Measurements from ENCODE around the gene AICDA.
"Not testable (repeated sequence)": the region's sequence is repeated elsewhere in the genome, so short reads cannot be mapped to it uniquely, and the experiment has no call there.

GRCh38 chr12:8566052-8566451 lies 46.6 kb downstream of the AICDA start:
- TF ChIP-seq, protein P1, sequence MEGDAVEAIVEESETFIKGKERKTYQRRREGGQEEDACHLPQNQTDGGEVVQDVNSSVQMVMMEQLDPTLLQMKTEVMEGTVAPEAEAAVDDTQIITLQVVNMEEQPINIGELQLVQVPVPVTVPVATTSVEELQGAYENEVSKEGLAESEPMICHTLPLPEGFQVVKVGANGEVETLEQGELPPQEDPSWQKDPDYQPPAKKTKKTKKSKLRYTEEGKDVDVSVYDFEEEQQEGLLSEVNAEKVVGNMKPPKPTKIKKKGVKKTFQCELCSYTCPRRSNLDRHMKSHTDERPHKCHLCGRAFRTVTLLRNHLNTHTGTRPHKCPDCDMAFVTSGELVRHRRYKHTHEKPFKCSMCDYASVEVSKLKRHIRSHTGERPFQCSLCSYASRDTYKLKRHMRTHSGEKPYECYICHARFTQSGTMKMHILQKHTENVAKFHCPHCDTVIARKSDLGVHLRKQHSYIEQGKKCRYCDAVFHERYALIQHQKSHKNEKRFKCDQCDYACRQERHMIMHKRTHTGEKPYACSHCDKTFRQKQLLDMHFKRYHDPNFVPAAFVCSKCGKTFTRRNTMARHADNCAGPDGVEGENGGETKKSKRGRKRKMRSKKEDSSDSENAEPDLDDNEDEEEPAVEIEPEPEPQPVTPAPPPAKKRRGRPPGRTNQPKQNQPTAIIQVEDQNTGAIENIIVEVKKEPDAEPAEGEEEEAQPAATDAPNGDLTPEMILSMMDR (IDR thresholded peaks at IDR 0.05; ENCODE audit: low read depth, low read length): not testable (repeated sequence)
- TF ChIP-seq POLR2A (IDR thresholded peaks at IDR 0.05; ENCODE audit: extremely low read depth, insufficient read length): not testable (repeated sequence)
- TF ChIP-seq, protein P2, sequence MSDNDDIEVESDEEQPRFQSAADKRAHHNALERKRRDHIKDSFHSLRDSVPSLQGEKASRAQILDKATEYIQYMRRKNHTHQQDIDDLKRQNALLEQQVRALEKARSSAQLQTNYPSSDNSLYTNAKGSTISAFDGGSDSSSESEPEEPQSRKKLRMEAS (IDR thresholded peaks at IDR 0.05; ENCODE audit: low read depth, low read length): not testable (repeated sequence)
